Stimulated activated CD4-positive, alpha-beta T cell treated with anti-CD3 and anti-CD28 coated beads, Interleukin-15, amount 100 ng/mL, for 48 hours (primary cell): ENCODE data around the gene RAP1GAP2.

Source experiments
- DNase-seq, 2 donors: peaks; one replicate each; pipeline ENCODE4 v3.0.0-alpha.2; 2020; ENCODE audit warnings: low read depth in 2 of 2

Gene RAP1GAP2

GRCh38 chr17:2786176-2786881, 9.9 kb upstream of the RAP1GAP2 start:
- peak; percentile 80 to 90 for DNase-seq

DNA sequence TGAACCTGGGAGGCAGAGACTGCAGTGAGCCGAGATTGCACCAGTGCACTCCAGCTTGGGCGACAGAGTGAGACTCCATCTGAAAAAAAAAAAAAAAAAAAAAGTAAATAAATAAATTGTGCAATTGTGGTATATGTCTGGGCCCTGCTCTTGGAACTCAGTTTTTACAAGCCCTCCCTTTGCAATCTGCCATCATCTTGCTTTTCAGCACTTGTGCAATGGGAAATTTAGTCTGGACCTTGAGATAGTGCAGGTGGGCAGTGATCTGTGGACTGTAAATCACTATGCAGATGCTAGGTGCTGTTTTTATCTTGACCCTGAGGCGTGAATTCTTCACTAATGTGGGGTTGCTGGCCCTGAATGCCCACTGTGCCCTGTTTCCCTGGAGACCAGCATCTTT, 6.5 kb upstream of the RAP1GAP2 start:
- no peak for DNase-seq

- DNase-seq, result peak; percentile 50 to 63
Observed at GRCh38 chr17:2792366-2793169, 3.7 kb upstream of the RAP1GAP2 start.

- no peak for DNase-seq
Observed at GRCh38 chr17:2794111-2794803, 2.0 kb upstream of the RAP1GAP2 start.

- DNase-seq, result no peak
Observed at GRCh38 chr17:2795441-2796163, 636 bp upstream of the RAP1GAP2 start.

DNA sequence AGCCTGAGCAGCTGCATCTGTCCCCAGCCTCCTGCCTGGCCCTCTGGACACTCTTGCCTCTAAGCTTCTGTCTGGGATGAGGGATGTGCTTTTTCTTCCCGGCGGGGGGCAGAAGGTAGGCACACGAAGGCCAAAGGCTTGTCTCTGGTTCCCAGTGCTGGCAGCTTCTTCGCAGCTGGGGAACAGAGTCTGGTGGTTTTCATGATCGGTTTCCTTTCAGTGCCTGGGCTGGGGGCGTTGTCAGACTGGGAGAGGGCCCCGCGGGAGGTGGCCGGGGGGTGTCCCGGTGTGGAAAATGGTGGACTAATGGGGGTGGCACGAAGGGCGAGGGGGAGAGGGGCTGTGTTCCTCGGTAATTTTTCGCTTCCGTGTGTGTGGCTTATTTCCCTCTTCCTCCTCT, 988 bp downstream of the RAP1GAP2 start:
- no peak for DNase-seq

DNA sequence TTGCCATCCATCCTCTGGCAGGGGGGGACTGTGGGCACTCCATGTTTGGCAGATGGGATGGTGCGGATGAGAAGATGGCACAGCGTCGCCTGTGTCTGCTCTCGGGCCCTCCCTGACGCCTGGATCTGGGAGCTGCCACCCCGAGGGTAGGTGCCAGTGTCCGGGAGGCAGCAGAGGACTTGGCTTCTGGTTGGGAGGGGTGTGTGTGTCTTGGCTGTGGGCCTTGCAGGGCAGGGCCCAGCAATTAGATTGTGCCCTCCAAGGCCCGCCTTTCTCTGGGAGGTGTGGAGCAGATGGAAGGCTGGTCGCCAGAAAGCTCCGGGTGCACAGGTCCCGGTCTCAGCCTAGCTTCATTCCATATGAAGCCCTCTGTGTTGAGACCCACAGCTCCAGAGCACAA, 1.4 kb downstream of the RAP1GAP2 start:
- no peak for DNase-seq

DNA sequence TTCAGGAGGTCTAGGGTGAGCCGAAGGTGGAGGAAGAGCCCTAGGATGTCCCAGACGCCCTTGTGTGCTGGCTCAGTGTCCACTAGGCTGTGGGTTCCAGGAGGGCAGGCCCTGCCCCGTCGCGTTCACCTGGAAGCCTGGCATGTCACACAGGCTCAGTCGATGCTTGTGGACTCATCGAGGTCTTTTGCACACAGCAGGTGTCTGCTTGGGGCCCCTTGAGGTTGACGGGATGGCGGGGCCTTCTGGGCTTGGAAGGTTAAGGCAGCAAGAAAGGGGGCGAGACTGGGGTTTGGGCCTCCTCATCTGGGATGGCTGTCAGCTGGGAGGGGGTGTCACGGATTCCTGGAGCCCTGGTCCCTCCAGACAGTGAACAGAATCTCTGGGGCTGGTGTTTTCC, 1.9 kb downstream of the RAP1GAP2 start:
- DNase-seq, result no peak

GRCh38 chr17:2798678-2799077, 2.4 kb downstream of the RAP1GAP2 start:
- DNase-seq, result no peak

DNA sequence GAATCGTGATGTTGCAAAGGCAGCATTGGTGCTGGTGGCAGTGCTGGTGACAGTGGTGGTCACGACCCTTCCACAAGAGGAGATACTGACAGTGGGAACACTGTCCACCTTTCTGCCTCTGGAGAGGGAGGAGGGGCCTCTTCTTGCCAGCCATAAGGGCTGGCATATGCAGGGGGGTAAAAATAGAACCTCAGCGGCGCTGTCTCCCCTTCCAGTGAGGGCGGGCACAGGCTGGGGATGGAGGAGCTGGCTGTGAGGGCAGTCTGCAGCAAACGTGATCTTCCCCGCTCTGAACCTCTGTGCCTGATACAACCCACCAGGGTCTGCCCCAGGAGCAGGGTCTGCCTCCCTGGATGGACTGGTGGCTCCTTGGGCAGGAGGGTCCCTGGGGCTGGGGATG, 3.4 kb downstream of the RAP1GAP2 start:
- no peak for DNase-seq

DNA sequence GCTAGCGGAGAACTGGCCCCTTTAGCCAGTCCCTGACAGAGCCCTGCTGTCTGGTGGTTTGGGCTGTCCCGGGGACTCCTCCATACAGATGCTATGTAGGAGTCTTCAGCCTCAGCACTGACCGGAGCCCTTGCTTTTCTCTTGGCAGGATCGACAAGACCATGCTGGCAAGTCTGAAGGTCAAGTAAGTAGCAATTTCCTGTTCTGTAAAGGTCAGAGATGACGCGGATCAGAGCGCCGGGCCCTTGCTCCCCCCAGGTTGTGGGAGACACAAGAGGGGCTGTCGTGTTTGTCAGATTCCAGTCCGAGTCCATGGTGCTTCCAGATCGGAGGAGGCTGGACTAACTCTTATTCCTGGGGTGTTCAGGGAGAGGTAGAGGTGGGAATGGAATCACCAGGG, 4.1 kb downstream of the RAP1GAP2 start:
- no peak for DNase-seq

DNA sequence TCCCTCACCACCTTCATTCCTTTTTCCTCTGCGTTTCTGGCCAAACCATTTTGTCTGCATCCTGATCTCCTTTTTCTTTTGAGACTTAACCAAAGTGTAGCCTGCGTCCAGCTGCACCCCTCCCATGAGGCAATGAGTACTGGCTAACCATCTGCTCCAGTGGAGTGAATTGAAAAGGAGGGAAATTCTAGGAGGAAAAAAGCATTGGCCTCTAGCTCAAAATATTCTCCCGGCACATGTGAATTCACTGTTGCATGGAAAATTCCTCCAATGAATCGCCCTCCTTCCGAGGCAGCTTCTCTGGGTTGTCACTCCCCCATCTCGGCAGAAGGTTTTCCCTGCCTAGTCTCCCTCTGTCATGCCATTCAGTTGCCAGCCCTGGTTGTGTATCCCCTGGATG, 5.6 kb downstream of the RAP1GAP2 start:
- DNase-seq, result no peak

- no peak for DNase-seq
Observed at GRCh38 chr17:2802574-2802973, 6.3 kb downstream of the RAP1GAP2 start.

- DNase-seq, result no peak
Observed at GRCh38 chr17:2803386-2803785, 7.1 kb downstream of the RAP1GAP2 start.

- no peak for DNase-seq
Observed at GRCh38 chr17:2803971-2804370, 7.7 kb downstream of the RAP1GAP2 start.

DNA sequence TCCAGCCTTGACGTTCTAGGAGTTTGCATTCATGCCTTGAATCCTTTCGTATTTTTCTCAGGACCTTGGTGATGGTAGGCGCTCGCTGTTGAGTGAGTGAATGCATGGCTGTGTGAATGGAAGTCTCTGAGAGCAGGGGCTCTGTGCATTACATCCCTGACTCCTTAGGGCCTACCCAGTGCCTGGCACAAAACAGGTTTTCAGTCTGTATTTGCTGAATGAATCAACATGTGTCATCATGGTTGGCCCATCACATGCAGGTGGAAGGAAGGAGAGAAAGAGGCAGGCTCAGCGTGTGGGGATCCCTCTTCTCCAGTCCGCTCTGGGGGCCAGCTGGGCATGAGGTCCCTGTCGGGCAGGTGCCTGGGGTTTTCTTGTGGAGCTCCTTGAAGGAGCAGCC, 8.7 kb downstream of the RAP1GAP2 start:
- DNase-seq, result no peak

DNA sequence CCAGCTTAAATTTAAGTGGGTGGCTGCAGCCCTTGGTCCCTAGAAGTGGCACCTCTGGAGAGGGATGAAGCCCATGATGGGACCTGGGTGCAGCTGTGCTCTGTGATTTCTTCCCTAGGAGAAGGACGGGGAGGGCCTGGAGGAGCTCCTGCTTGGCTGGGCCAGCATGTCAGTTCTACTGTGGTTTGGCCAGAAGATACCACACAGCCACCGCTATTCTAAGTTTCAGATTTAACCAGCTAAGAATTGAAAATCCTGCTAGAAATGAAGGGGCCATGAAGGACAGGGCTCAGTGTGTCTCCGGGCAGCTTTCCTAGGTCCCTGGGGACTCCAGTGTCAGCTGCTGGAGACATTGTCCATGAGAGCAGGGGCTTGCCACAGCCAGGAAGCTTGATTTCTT, 9.7 kb downstream of the RAP1GAP2 start:
- no peak for DNase-seq

GRCh38 chr17:2808367-2809335, 12.4 kb downstream of the RAP1GAP2 start:
- DNase-seq, result no peak

DNA sequence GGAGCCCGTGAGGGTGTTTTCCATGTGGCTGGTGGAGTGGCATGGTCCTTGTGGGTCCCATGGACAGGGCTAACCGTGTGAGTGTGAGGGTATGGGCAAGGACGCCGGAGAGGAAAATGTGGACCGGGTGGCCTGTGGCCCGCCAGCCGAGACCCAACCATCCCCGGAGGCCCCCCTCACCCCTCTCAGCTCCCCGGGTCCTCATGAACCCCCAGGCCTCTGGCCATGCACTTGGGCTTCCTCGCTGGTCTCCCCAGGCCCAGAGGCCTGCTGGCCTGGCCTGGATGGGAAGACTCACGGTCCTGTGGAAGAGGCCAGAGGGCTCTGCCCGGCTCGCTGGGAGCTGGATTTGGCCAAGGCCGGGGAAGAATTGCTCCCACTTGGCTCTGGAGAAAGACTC, 13.1 kb downstream of the RAP1GAP2 start:
- DNase-seq, result no peak

GRCh38 chr17:2814049-2814448, 17.8 kb downstream of the RAP1GAP2 start:
- DNase-seq, result no peak
